PFSK-1 (cell line): ENCODE data around the gene TNNI3K.

Experiments used
- FOXP2 ChIP-seq: optimal IDR thresholded peaks from 2 replicates; pipeline ENCODE3; 2011; ENCODE audit warnings: borderline replicate concordance, control low read depth, inconsistent platforms; ENCODE audit not compliant: insufficient read depth; ENCODE audit errors: extremely low read length, extremely low read depth
- POLR2AphosphoS5 ChIP-seq: IDR thresholded peaks from 2 replicates; pipeline ENCODE4 v1.6.1; 2012; ENCODE audit warnings: low read depth, mild to moderate bottlenecking, control low read depth, low read length, moderate library complexity
- REST ChIP-seq, 2 experiments: IDR thresholded peaks; 2 replicates each; pipeline versions ENCODE4 v1.6.1 to v1.8.0; 2011 to 2012; ENCODE audit warnings: low read depth in 2 of 2, low read length in 2 of 2, control low read depth in 1 of 2, inconsistent platforms in 1 of 2, mild to moderate bottlenecking in 1 of 2, moderate library complexity in 1 of 2; ENCODE audit not compliant: insufficient read depth in 1 of 2
- SIN3A ChIP-seq: IDR thresholded peaks from 2 replicates; pipeline ENCODE4 v1.6.1; 2012; ENCODE audit warnings: mild to moderate bottlenecking, low read length, moderate library complexity, borderline replicate concordance; ENCODE audit not compliant: insufficient read depth

GRCh38 chr1:74323937-74324473, 88.8 kb downstream of the TNNI3K start:
- TF ChIP-seq SIN3A, result no peak
- TF ChIP-seq POLR2AphosphoS5, result no peak
- no peak for TF ChIP-seq REST (IDR thresholded peaks at IDR 0.05; ENCODE audit: insufficient read depth in 1 of 2, low read depth in 2 of 2, low read length in 2 of 2)
- TF ChIP-seq FOXP2, result no peak
